Right lobe of liver (tissue), 6 donors: ENCODE data around the gene CACYBP. TPM values are rescaled to one million over a fixed set of nuclear protein-coding genes. Genes with fewer than 3 reads are reported as not detected.

Experiments
- ATAC-seq, 4 donors: fragments of 200-7000 bp; cut with Tn5 transposase; one replicate each; pipeline ENCODE4 v1.9.1; 2020; ENCODE audit warnings: mild to moderate bottlenecking in 4 of 4, moderate library complexity in 4 of 4
- DNase-seq, 3 donors: peaks; one replicate each; pipeline ENCODE4 v3.0.0-alpha.2; 2020
- H3K27ac ChIP-seq, 3 donors: fragments of 200-600 bp; one replicate each; pipeline ENCODE4 v1.8.0; 2022
- H3K27me3 ChIP-seq, 2 donors: fragments of 200-600 bp; one replicate each; pipeline ENCODE4 v1.8.0; 2022
- H3K36me3 ChIP-seq, 4 donors: fragments of 200-600 bp; sonication (generic) in 1 of 4; one replicate each; pipeline versions ENCODE4 v1.5.1 to v1.8.0; 2017 to 2022; ENCODE audit warnings: control low read depth in 1 of 4
- H3K4me1 ChIP-seq, 4 donors: fragments of 200-600 bp; sonication (generic) in 1 of 4; one replicate each; pipeline versions ENCODE4 v1.5.1 to v1.8.0; 2017 to 2022; ENCODE audit warnings: control low read depth in 1 of 4
- H3K4me3 ChIP-seq, 3 donors: fragments of 200-600 bp; one replicate each; pipeline ENCODE4 v1.8.0; 2022
- H3K9me3 ChIP-seq, 4 donors: fragments of 200-600 bp; sonication (generic) in 1 of 4; one replicate each; pipeline versions ENCODE4 v1.5.1 to v1.8.0; 2017 to 2022; ENCODE audit warnings: control low read depth in 1 of 4
- CTCF ChIP-seq, 4 donors: fragments of 200-600 bp in 3 of 4; fragments of 450-650 bp in 1 of 4; IDR thresholded peaks; one replicate each; pipeline versions ENCODE4 v1.5.1 to v1.8.0; 2016 to 2022; ENCODE audit warnings: antibody characterized with exemption in 4 of 4, mild to moderate bottlenecking in 2 of 4
- POLR2A ChIP-seq: fragments of 450-650 bp; IDR thresholded peaks from one replicate; pipeline ENCODE4 v1.6.1; 2017; ENCODE audit warnings: antibody characterized with exemption, mild to moderate bottlenecking
- WGBS: methylation state at CpG from one replicate; pipeline ENCODE4 v1.1.6; 2018; ENCODE audit warnings: low coverage, low lambda C conversion rate; ENCODE audit not compliant: insufficient coverage; ENCODE audit errors: missing lambda C conversion rate; 5-methylcytosine and 5-hydroxymethylcytosine counted together
- intact Hi-C, 2 donors: fragments of 100-400 bp; cut with DNase I; formaldehyde crosslinking; loops; one replicate each; pipeline versions ENCODE4 v1.11.2 to v1.14.1; 2022
- long read RNA-seq: library from polyadenylated mRNA; unstranded; transcript quantifications from one replicate; pipeline ENCODE4 v2.0.0, GENCODE V29; 2019
- total RNA-seq, 6 experiments: library from RNA; depleted of rRNA in 2 of 6; stranded (reverse); fragments of >200 nt in 2 of 6; fragmentation: NEBNext Ultra II Directional in 3 of 6; extraction: Animal tissue kit (Norgen Biotek cat#: 25700) in 3 of 6; gene quantifications; one replicate each; pipeline versions ENCODE4 v1.1.0 to v1.2.4, GENCODE V29; 2016 to 2023
- donor health status: DM: no; HTN: yes; CAD: no.
- donor health status: DM: no; HTN: no; CAD: no.
- donor health status: DM: no; HTN: no; CAD: no.
- donor health status: DM: no; HTN: yes; CAD: no.
- donor health status: DM: no; HTN: yes; CAD: no.

Gene CACYBP, protein sequence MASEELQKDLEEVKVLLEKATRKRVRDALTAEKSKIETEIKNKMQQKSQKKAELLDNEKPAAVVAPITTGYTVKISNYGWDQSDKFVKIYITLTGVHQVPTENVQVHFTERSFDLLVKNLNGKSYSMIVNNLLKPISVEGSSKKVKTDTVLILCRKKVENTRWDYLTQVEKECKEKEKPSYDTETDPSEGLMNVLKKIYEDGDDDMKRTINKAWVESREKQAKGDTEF
- 10 to 100 TPM; 20.3 to 60.0 (median 31.2) TPM for total RNA-seq
- long read RNA-seq, transcript CACYBP-201 (6 exons, 2,766 nt), result major isoform, 21 of 24 reads
- long read RNA-seq, partial matches to known transcripts, result 0 of 24 reads
- long read RNA-seq, other reads (novel, unspliced or antisense), result 1 of 24 reads

- intact Hi-C loops, result loop anchor here in 1 of 2 donors (5.0 kb wide), 1 partner anchor 233 kb away; no protein-coding TSS in a partner anchor
- no peak for TF ChIP-seq POLR2A
- WGBS, result 0% methylated on average over 15 of the region's 71 CpGs
- H3K36me3 ChIP-seq, result peaks cover 0 to 1% (median 0%) of the 10 kb centered on the region in 4 donors
- H3K27ac ChIP-seq, result peak within 1 kb of the TSS; percentile 99
- peak within 1 kb of the TSS; percentile 76 to 84 (median 78) for H3K4me3 ChIP-seq
- no peaks in the 10 kb centered on the region for H3K9me3 ChIP-seq
- peak; percentile 12 to 28 (median 21) for ATAC-seq
- DNase-seq, result peak; percentile 61 to 77 (median 69)
- peaks cover 0 to 21% (median 3%) of the 10 kb centered on the region in 4 donors for H3K4me1 ChIP-seq
- no peaks in the 10 kb centered on the region for H3K27me3 ChIP-seq
Measured at GRCh38 chr1:174999936-175000696, at the start of gene CACYBP. Gene CACYBP (plus strand): TSS chr1:174999947. CDS start chr1:175000181, 234 bp downstream.

DNA sequence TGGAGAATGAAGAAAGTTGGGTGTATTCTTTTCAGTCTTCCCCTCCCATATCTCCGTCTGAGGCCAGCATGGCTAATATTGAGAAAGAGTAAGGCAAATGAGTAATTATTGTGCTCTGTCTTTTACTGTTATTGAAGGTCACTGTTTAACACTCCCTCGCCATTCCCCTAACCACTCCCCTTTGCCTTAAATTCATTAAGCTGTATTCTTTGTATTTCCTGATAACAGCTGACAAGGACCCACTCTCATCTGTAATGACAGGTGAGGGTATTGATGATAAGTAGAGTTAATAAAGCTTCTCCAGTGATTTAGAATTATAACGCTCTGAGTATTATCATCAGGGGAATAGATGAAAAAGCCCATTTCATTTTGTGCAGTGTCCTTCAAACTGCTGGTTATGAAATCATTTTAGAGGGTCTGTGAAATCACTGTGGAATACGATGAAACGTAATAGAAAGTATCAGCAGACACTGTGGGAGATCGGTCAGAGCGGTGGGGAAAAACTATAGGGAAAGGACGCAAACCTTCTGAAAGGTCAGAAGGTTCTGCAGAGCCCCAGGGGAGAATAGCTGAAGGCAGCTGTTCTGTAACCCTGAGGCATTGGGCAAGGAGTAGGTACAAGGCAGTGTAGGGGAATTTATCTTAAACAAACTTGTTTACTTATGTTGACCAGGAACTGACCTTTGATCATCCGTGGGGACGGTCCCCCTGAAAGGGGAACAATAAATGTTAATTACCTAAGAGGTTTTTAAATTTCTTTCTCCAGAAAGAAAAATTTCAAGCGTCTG is 46.3 kb upstream of the CACYBP start:
- intact Hi-C loops, result no loop called here
- Histone ChIP-seq H3K4me3 (no peak overlapping the region), H3K36me3 (no peaks in the 10 kb centered on the region), H3K27me3 (no peaks in the 10 kb centered on the region), H3K4me1 (peaks cover 0 to 22% (median 10%) of the 10 kb centered on the region in 4 donors), H3K27ac (peak overlapping the region in 1 of 3 donors; percentile 2), H3K9me3 (no peaks in the 10 kb centered on the region)
- DNase-seq (no peak), ATAC-seq (peak; percentile 57 to 66 (median 59))
- no peak for TF ChIP-seq POLR2A
- no peak for TF ChIP-seq CTCF (IDR thresholded peaks at IDR 0.05)
- 41% methylated on average over 11 of the region's 11 CpGs for WGBS

DNA sequence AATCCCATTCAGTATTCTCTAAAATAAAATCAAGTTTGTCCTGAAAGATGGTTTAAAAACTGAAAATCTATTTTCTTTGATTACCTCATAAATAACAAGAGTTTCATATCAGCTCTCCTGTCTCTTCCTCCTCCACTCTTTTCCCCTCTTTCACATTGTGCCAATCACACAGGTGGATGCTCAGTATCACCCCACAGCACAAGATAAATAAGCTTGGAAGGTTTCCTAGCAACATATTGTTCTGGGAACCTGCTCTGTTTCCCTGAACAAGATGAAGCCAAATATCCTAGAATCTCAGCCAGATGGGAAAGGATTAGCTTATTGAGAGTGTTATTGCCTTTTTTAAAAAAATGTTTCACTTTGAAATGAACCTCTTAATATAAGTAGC is 45.7 kb upstream of the CACYBP start:
- DNase-seq (no peak), ATAC-seq (peak; percentile 56 to 82 (median 68))
- Histone ChIP-seq H3K36me3 (no peaks in the 10 kb centered on the region), H3K27me3 (no peaks in the 10 kb centered on the region), H3K9me3 (no peaks in the 10 kb centered on the region), H3K27ac (peak overlapping the region in 2 of 3 donors; percentile 2 to 41), H3K4me1 (peaks cover 0 to 22% (median 10%) of the 10 kb centered on the region in 4 donors), H3K4me3 (no peak overlapping the region)
- TF ChIP-seq POLR2A (no peak), CTCF (IDR thresholded peaks at IDR 0.05) (no peak)
- intact Hi-C loops, result no loop called here

DNA sequence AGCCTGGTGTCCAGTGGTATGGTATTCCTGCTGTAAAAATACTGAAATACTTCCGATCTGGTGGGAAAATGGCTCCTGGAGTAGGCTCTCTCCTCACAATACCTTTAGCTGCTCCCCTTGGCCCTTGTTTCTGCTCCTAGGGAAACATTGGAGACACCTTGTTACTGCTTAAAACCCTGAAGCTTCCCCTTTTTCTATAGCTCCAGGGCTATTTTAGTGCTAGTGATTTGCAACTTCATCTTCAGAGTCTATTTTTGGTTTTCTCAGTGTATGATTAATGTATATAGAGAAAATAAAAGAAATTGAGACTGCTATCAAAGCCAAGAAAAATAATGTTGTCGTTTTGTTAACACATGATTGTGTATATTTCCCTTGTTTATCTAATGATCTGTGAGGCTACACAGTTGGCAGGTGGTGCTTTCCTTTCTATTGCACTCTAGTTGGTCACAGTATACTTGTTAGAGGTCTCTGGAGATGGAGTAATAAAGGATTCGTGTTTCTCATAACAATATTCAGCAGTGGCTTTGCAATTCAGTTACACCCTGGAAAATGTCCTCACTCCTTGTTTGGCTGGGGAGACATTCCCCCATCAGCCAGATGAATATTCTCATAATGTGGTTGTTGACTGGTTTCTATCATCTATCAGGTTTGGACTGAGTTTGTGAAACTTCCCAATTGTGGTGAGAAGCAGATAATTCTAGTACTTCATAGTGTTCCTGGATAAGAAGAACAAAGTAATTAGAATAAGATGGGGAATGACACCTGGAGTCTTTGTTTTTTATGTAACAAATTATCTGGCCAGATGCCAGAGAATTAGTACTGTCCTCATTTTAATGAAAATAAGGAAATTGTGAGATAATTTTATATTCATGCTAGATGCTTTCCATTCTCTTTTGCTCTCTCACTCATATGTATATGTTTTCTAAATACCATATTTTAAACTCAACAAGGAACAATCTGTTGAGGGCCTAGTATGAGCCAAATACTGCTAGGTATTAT is 44.8 kb upstream of the CACYBP start:
- ATAC-seq (peak; percentile 71 to 84 (median 77)), DNase-seq (no peak)
- H3K4me3 ChIP-seq, result no peak overlapping the region

More for the DNA sequence above, 44.8 kb upstream of the CACYBP start:
- no peak for TF ChIP-seq CTCF (IDR thresholded peaks at IDR 0.05)
- TF ChIP-seq POLR2A, result no peak
- Histone ChIP-seq H3K9me3 (no peaks in the 10 kb centered on the region), H3K27ac (peak overlapping the region; percentile 2 to 45 (median 41)), H3K27me3 (no peaks in the 10 kb centered on the region), H3K36me3 (no peaks in the 10 kb centered on the region), H3K4me1 (peaks cover 0 to 22% (median 10%) of the 10 kb centered on the region in 4 donors)
- intact Hi-C loops, result no loop called here
- 37% methylated on average over 3 of the region's 3 CpGs for WGBS
